Measurements from ENCODE around the gene MICAL2. TPM values are rescaled to one million over a fixed set of nuclear protein-coding genes. Genes with fewer than 3 reads are reported as not detected.
"Not testable (repeated sequence)": the region's sequence is repeated elsewhere in the genome, so short reads cannot be mapped to it uniquely, and the experiment has no call there.

Gene MICAL2
- total RNA-seq, 2 experiments from 2014 or later: 155 to 158 TPM

- POLR2A ChIA-PET: no interaction called here
- CTCF ChIA-PET: interaction anchor here (1.0 to 1.2 kb wide), 2 partner anchors 75 to 98 kb away, joined by 3 read pairs; no protein-coding TSS in a partner anchor
These were observed 31.8 kb downstream of the MICAL2 start for GRCh38 chr11:12142176-12142575.

- ChIA-PET POLR2A (no interaction called here), CTCF (no interaction called here)
These were observed 32.5 kb downstream of the MICAL2 start for GRCh38 chr11:12142909-12143308.

GRCh38 chr11:12143461-12144258, 33.3 kb downstream of the MICAL2 start:
- POLR2A ChIA-PET: no interaction called here
- CTCF ChIA-PET: no interaction called here

GRCh38 chr11:12144330-12145174, 34.2 kb downstream of the MICAL2 start:
- ChIA-PET POLR2A (no interaction called here), CTCF (interaction anchor here (0.5 kb wide), 1 partner anchor 13 kb away, joined by 3 read pairs; no protein-coding TSS in a partner anchor)

GRCh38 chr11:12146678-12147077, 36.3 kb downstream of the MICAL2 start:
- POLR2A ChIA-PET, CTCF ChIA-PET: not testable (repeated sequence)

- POLR2A ChIA-PET: no interaction called here
These were observed 37.4 kb downstream of the MICAL2 start for GRCh38 chr11:12147827-12148226.

GRCh38 chr11:12148466-12148865, 38.1 kb downstream of the MICAL2 start:
- CTCF ChIA-PET: interaction anchor here (1.2 to 1.3 kb wide), 2 partner anchors 9 to 88 kb away, joined by 3 read pairs; no protein-coding TSS in a partner anchor
- POLR2A ChIA-PET: no interaction called here

More at GRCh38 chr11:12147827-12148226, 37.4 kb downstream of the MICAL2 start:
- CTCF ChIA-PET: interaction anchor here (1.0 to 1.3 kb wide), 3 partner anchors 10 to 89 kb away, joined by 3 read pairs; no protein-coding TSS in a partner anchor

GRCh38 chr11:12148882-12149281, 38.5 kb downstream of the MICAL2 start:
- CTCF ChIA-PET: interaction anchor here (1.3 kb wide), 1 partner anchor 88 kb away, joined by 3 read pairs; no protein-coding TSS in a partner anchor
- POLR2A ChIA-PET: interaction anchor here (0.5 kb wide), 1 partner anchor 19 kb away, joined by 4 read pairs; no protein-coding TSS in a partner anchor

- CTCF ChIA-PET: interaction anchor here (0.6 kb wide), 1 partner anchor 52 kb away, joined by 3 read pairs; no protein-coding TSS in a partner anchor
- POLR2A ChIA-PET: interaction anchor here (0.5 to 1.6 kb wide), 3 partner anchors 20 to 74 kb away, joined by 4 read pairs; no protein-coding TSS in a partner anchor
These were observed 39.4 kb downstream of the MICAL2 start for GRCh38 chr11:12149672-12150225.

- CTCF ChIA-PET: interaction anchor here (0.9 to 1.3 kb wide), 7 partner anchors 8 to 103 kb away, joined by 3 to 8 read pairs (median 4); no protein-coding TSS in a partner anchor
- POLR2A ChIA-PET: interaction anchor here (0.6 to 1.6 kb wide), 11 partner anchors 10 to 85 kb away, joined by 3 to 10 read pairs (median 4); no protein-coding TSS in a partner anchor
These were observed 40.5 kb downstream of the MICAL2 start for GRCh38 chr11:12150831-12151382.

- ChIA-PET CTCF (interaction anchor here (1.2 kb wide), 1 partner anchor 46 kb away, joined by 3 read pairs; no protein-coding TSS in a partner anchor), POLR2A (interaction anchor here (0.6 kb wide), 1 partner anchor 84 kb away, joined by 3 read pairs; no protein-coding TSS in a partner anchor)
These were observed 41.9 kb downstream of the MICAL2 start for GRCh38 chr11:12152321-12152720.

GRCh38 chr11:12154871-12155668, 44.7 kb downstream of the MICAL2 start:
- ChIA-PET CTCF (no interaction called here), POLR2A (no interaction called here)

GRCh38 chr11:12155696-12156095, 45.3 kb downstream of the MICAL2 start:
- CTCF ChIA-PET: no interaction called here
- POLR2A ChIA-PET: no interaction called here

GRCh38 chr11:12156301-12157140, 46.1 kb downstream of the MICAL2 start:
- ChIA-PET POLR2A (interaction anchor here (0.6 to 1.3 kb wide), 3 partner anchors 24 to 42 kb away, joined by 3 to 12 read pairs (median 5); no protein-coding TSS in a partner anchor), CTCF (interaction anchor here (1.2 kb wide), 1 partner anchor 79 kb away, joined by 4 read pairs; no protein-coding TSS in a partner anchor)

GRCh38 chr11:12157241-12157661, 46.9 kb downstream of the MICAL2 start:
- ChIA-PET CTCF (interaction anchor here (0.7 to 1.5 kb wide), 6 partner anchors 9 to 124 kb away, joined by 3 to 4 read pairs (median 4); no protein-coding TSS in a partner anchor), POLR2A (interaction anchor here (0.6 to 1.3 kb wide), 5 partner anchors 24 to 106 kb away, joined by 3 to 12 read pairs (median 3); no protein-coding TSS in a partner anchor)

- POLR2A ChIA-PET: interaction anchor here (0.6 kb wide), 1 partner anchor 37 kb away, joined by 5 read pairs; no protein-coding TSS in a partner anchor
- CTCF ChIA-PET: interaction anchor here (0.7 to 1.9 kb wide), 4 partner anchors 8 to 123 kb away, joined by 3 to 4 read pairs (median 4); no protein-coding TSS in a partner anchor
These were observed 48.5 kb downstream of the MICAL2 start for GRCh38 chr11:12158909-12159308.
